ENCODE measurements around the gene PLOD2.

PLOD2 gene

GRCh38 chr3:146037697-146038096 lies 123.3 kb downstream of the PLOD2 start:
- Mint-ChIP-seq H3K9me3 (no peaks in the 10 kb centered on the region), H3K4me3 (no peak overlapping the region), H3K27me3 (no peaks in the 10 kb centered on the region), H3K4me1 (no peaks in the 10 kb centered on the region), H3K36me3 (ENCODE audit: insufficient read depth) (no peaks in the 10 kb centered on the region), H3K27ac (ENCODE audit: low read depth) (no peak overlapping the region)
- ATAC-seq (replicated peaks; ENCODE audit: extremely low read depth, poor library complexity, severe bottlenecking) (no peak), DNase-seq (ENCODE audit: low spot score in 2 of 2) (no peak)

DNA sequence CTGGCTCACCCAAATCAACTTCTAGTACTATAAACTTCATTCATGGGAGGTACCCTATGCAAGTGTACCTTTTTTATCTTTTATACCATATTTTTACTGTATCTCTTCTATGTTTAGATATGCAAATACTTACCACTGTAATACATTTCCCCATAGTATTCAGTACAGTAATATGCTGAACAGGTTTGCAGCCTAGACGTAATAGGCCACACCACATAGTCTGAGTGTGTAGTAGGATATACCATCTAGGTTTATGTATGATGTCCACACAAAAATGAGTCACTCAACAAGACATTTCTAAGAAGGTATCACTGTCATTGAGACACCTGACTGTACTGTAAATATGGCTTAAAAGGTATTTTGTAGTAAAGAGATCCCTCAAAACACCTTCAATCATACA lies 124.7 kb downstream of the PLOD2 start:
- ATAC-seq (replicated peaks; ENCODE audit: extremely low read depth, poor library complexity, severe bottlenecking) (no peak), DNase-seq (ENCODE audit: low spot score in 2 of 2) (no peak)
- Mint-ChIP-seq H3K4me1 (no peaks in the 10 kb centered on the region), H3K27ac (ENCODE audit: low read depth) (no peak overlapping the region), H3K4me3 (no peak overlapping the region), H3K9me3 (peaks cover 5% of the 10 kb centered on the region), H3K36me3 (ENCODE audit: insufficient read depth) (no peaks in the 10 kb centered on the region), H3K27me3 (no peaks in the 10 kb centered on the region)

DNA sequence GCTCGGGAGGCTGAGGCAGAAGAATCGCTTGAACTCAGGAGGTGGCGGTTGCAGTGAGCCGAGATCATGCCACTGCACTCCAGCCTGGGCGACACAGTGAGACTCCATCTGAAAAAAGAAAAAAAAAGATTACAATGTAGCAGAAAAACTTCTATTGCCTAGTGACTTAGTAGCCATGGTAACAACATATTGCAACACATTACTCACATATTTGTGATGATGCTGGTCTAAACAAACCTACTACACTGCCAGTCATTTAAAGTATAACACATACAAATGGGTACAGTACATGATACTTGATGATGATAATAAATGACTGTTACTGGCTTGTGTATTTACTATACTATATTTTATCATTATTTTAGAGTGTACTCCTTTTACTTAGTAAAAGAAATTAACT lies 125.6 kb downstream of the PLOD2 start:
- Mint-ChIP-seq H3K4me1 (no peaks in the 10 kb centered on the region), H3K9me3 (peaks cover 9% of the 10 kb centered on the region), H3K27ac (ENCODE audit: low read depth) (no peak overlapping the region), H3K4me3 (no peak overlapping the region), H3K36me3 (ENCODE audit: insufficient read depth) (no peaks in the 10 kb centered on the region), H3K27me3 (no peaks in the 10 kb centered on the region)
- ATAC-seq (replicated peaks; ENCODE audit: extremely low read depth, poor library complexity, severe bottlenecking) (no peak), DNase-seq (ENCODE audit: low spot score in 2 of 2) (no peak)

DNA sequence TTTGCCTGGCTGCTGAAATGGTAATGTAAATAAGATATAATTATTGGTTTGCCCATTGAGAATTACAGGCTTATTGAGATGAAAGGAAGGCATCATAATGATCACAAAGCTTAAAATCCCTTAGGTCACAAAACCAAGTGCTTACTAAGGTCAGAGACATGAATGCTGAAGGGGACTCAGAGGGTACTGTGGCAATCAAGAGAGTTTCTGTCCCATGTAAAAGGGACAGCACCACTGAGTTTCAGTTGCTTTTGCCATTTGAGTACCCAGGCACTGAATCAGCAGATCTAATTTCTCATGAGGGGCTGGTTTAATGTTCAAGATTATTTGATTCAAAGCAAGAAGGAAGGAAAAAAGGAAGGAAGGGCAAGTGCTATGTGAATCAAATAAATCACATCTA lies 127.0 kb downstream of the PLOD2 start:
- Mint-ChIP-seq H3K9me3 (peaks cover 12% of the 10 kb centered on the region), H3K4me3 (no peak overlapping the region), H3K27me3 (no peaks in the 10 kb centered on the region), H3K36me3 (ENCODE audit: insufficient read depth) (no peaks in the 10 kb centered on the region), H3K27ac (ENCODE audit: low read depth) (no peak overlapping the region), H3K4me1 (no peaks in the 10 kb centered on the region)
- ATAC-seq (replicated peaks; ENCODE audit: extremely low read depth, poor library complexity, severe bottlenecking) (no peak), DNase-seq (ENCODE audit: low spot score in 2 of 2) (no peak)

- ATAC-seq (replicated peaks; ENCODE audit: extremely low read depth, poor library complexity, severe bottlenecking) (no peak), DNase-seq (ENCODE audit: low spot score in 2 of 2) (no peak)
- Mint-ChIP-seq H3K4me3 (no peak overlapping the region), H3K27me3 (no peaks in the 10 kb centered on the region), H3K9me3 (peaks cover 10% of the 10 kb centered on the region), H3K36me3 (ENCODE audit: insufficient read depth) (no peaks in the 10 kb centered on the region), H3K27ac (ENCODE audit: low read depth) (no peak overlapping the region), H3K4me1 (no peaks in the 10 kb centered on the region)
Measured at GRCh38 chr3:146026547-146026946, 134.4 kb downstream of the PLOD2 start.

DNA sequence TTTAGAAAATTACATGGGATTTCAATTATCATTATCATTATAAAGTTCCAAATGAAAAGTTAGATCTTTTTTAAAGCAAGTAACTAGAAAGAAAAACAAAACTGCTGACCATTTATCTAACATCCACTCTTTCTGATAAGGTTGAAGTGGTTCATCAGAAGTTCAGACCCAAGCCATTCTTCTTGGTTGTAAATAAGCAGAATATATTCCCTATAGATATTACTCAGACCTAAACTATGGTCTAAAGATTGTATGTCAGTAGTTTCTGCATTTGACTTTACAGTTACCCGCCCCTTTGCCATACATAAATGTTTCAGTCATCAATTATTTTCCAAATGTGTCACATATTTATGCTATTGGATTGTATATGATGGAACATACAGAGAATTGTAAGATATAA lies 136.7 kb downstream of the PLOD2 start:
- H3K27me3 Mint-ChIP-seq = no peaks in the 10 kb centered on the region
- no peak for ATAC-seq (replicated peaks; ENCODE audit: extremely low read depth, poor library complexity, severe bottlenecking)

DNA sequence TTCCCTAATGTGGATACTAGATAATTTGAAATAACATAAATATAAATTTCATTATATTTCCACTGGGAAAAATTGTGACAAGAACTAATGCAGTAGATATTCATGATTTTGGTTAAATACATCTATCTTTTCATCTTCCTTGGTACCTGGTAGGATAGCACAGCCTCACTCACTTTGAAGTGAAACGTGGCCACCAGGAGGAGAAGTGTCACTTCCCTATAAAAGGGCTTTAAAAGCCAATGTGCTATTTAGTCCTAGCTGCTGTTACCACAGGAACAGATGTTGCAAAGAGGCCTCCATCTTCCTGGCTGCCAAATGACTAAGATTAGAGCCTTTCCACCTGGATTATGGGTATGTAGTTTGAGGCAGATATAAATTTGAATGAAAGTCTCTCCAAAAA lies 140.0 kb downstream of the PLOD2 start:
- Mint-ChIP-seq H3K36me3 (ENCODE audit: insufficient read depth) (no peaks in the 10 kb centered on the region), H3K4me1 (no peaks in the 10 kb centered on the region), H3K27ac (ENCODE audit: low read depth) (no peak overlapping the region), H3K9me3 (peaks cover 7% of the 10 kb centered on the region), H3K27me3 (no peaks in the 10 kb centered on the region), H3K4me3 (no peak overlapping the region)
- DNase-seq (ENCODE audit: low spot score in 2 of 2) = no peak
- no peak for ATAC-seq (replicated peaks; ENCODE audit: extremely low read depth, poor library complexity, severe bottlenecking)

More for the DNA sequence above, 136.7 kb downstream of the PLOD2 start:
- H3K27ac Mint-ChIP-seq (ENCODE audit: low read depth) = no peak overlapping the region
- no peak for DNase-seq (ENCODE audit: low spot score in 2 of 2)
- H3K4me3 Mint-ChIP-seq = no peak overlapping the region
- H3K4me1 Mint-ChIP-seq = no peaks in the 10 kb centered on the region
- no peaks in the 10 kb centered on the region for H3K9me3 Mint-ChIP-seq
- no peaks in the 10 kb centered on the region for H3K36me3 Mint-ChIP-seq (ENCODE audit: insufficient read depth)

DNA sequence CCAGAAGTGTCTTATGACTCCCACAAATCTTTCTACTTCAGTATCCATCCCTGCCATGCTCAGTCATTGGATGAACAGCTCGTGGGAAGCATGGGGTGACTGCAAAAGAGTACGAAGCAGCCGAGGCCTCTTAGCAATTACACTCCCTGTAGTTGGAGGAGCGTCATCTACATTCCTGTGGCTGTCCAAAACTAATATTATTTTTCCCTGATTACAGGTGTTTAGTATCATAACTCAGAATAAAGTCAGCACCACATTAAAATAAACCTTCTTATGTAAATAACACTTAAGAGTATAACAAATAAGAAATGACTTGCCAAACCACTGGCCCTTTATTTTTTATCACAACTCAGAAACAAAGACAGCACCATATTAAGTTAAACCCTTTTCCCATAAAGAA lies 141.5 kb downstream of the PLOD2 start:
- Mint-ChIP-seq H3K27ac (ENCODE audit: low read depth) (no peak overlapping the region), H3K4me3 (no peak overlapping the region), H3K36me3 (ENCODE audit: insufficient read depth) (no peaks in the 10 kb centered on the region), H3K27me3 (no peaks in the 10 kb centered on the region), H3K9me3 (peaks cover 7% of the 10 kb centered on the region), H3K4me1 (no peaks in the 10 kb centered on the region)
- ATAC-seq (replicated peaks; ENCODE audit: extremely low read depth, poor library complexity, severe bottlenecking) (no peak), DNase-seq (ENCODE audit: low spot score in 2 of 2) (no peak)
